ENCODE results near the gene ABTB1. TPM values are rescaled to one million over a fixed set of nuclear protein-coding genes. Genes with fewer than 3 reads are reported as not detected.

ABTB1 gene
- total and polyA plus RNA-seq, 2 of the 13 experiments (the other 11 are each of a cell fraction or from before 2014, with no cell fraction given) = 0.42 to 14.5 TPM

- TF ChIP-seq ZNF563 (CRISPR knock-in tag; IDR thresholded peaks at IDR 0.05) (peak; percentile 73), ZFX (CRISPR knock-in tag; IDR thresholded peaks at IDR 0.05; ENCODE audit: low read depth) (peak; percentile 66), HMGXB3 (CRISPR knock-in tag; IDR thresholded peaks at IDR 0.05; ENCODE audit: borderline replicate concordance) (no peak), HCFC1 (IDR thresholded peaks at IDR 0.05; ENCODE audit: low read depth, low read length) (no peak), SMAD1 (CRISPR knock-in tag; IDR thresholded peaks at IDR 0.05; ENCODE audit: borderline replicate concordance, low read depth) (0 out of 2 replicates have a peak, but pooled peaks have one; percentile 54), NFKB2 (CRISPR knock-in tag; IDR thresholded peaks at IDR 0.05; ENCODE audit: borderline replicate concordance) (0 out of 2 replicates have a peak, but pooled peaks have one; percentile 26), ZBTB43 (CRISPR knock-in tag; conservative IDR thresholded peaks at IDR 0.05) (peak; percentile 51; the same call in 1 of the 2 replicates), GABPA (IDR thresholded peaks at IDR 0.05; ENCODE audit: low read depth, low read length) (peak; percentile 36), GABPA (CRISPR knock-in tag; IDR thresholded peaks at IDR 0.05; ENCODE audit: low read depth) (no peak; the same call in 1 of the 2 replicates), MAZ (IDR thresholded peaks at IDR 0.05; ENCODE audit: borderline replicate concordance, low read depth, low read length) (0 out of 2 replicates have a peak, but pooled peaks have one; percentile 10), MAZ (CRISPR knock-in tag; IDR thresholded peaks at IDR 0.05; ENCODE audit: low read depth) (peak; percentile 56; the same call in 1 of the 2 replicates), ZNF607 (CRISPR knock-in tag; IDR thresholded peaks at IDR 0.05; ENCODE audit: borderline replicate concordance) (no peak), ZNF180 (CRISPR knock-in tag; IDR thresholded peaks at IDR 0.05; ENCODE audit: borderline replicate concordance, low read depth) (no peak), PCBP2 (optimal IDR thresholded peaks at IDR 0.05; ENCODE audit: low read depth, low read length, poor library complexity, severe bottlenecking) (no peak), TSC22D2 (CRISPR knock-in tag; IDR thresholded peaks at IDR 0.05; ENCODE audit: borderline replicate concordance) (no peak), E2F5 (CRISPR knock-in tag; conservative IDR thresholded peaks at IDR 0.05) (no peak), ATRX (CRISPR knock-in tag; IDR thresholded peaks at IDR 0.05; ENCODE audit: borderline replicate concordance) (no peak), SAP130 (CRISPR knock-in tag; IDR thresholded peaks at IDR 0.05; ENCODE audit: low read depth) (peak; percentile 71), ZXDC (CRISPR knock-in tag; IDR thresholded peaks at IDR 0.05) (no peak)
Measured at GRCh38 chr3:127672429-127673190, at the start of gene ABTB1 (continued).

Measured in HepG2 (cell line).